Activated T-helper 1 cell treated with anti-CD3 and anti-CD28 coated beads, Interleukin-2, amount 50 U/mL, for 16 hours (primary cell): Measurements from ENCODE around the gene MRPS23.
A peak's percentile ranks its signal among the peaks of the same experiment; 100 is the strongest.

ENCODE experiments used
- DNase-seq, 2 donors: peaks; one replicate each; pipeline ENCODE4 v3.0.0-alpha.2; 2020; ENCODE audit warnings: low read depth in 1 of 2, low spot score in 1 of 2

MRPS23 gene

GRCh38 chr17:57838857-57839570 lies 10.8 kb downstream of the MRPS23 start:
- no peak for DNase-seq

GRCh38 chr17:57838453-57838852 lies 11.4 kb downstream of the MRPS23 start:
- DNase-seq = no peak

GRCh38 chr17:57835333-57835900 lies 14.4 kb downstream of the MRPS23 start:
- no peak for DNase-seq

DNA sequence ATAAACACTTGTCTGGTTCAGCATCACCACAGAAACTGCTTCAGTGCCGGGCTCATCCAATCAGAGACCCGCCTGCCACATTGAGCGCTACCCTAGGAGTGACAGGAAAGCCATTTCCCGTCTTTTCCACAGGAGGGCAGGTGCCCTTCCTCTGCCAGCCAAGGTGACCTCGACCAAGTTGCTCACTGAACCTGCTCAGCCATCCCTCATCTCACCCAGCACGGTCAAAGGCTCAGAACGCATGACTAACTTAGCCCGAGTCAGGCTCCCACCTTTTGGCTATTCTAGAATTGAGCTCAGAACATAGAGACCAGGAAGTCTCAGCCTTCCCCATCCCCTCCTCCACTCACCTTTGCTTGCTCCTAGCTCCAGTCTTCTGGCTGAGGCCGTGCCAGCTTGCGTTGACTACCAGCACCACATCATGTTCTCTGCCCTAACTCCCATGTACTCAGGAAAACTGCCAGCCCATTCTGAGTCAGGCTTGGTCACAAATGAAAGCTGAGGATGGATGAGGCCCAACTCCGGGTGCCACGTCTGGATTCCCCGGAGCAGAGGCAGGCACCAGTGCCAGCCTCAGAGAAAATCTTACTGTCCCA lies 15.6 kb downstream of the MRPS23 start:
- DNase-seq = no peak

DNA sequence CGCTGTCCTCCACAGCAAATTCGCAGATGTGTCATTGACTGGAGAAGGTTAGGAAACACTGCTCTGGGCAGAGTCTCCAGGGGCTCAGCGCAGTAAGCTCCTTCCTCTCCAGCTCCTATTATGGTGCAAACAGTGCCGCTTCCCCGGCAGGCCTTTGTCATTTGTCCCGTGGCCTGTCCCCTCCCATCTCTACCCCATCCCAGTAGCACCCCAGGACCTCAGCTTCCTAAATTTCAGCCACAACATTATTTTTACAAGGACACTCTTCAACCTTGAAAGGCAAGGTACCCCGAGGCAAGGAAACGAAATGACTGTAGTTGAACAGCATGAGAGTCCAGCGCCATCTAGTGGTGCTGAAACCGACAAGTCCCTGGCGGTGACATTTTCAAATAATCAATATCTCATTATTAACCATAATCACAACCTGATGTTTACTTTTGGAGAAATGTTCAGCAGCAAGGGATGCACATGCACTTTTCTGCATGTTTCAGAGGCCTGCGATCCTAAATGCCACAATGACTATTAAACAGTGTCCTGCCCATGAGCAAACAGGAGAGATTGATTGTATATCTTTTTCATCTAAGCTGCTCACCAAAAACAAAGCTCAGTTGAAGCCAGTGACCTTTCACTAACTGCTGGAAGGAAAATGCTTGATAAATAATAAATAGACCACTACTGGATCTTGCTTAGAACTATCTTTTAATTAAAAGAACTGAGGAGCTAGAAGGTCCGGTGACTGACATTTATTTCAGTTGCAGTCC lies 16.5 kb downstream of the MRPS23 start:
- peak; percentile 32 to 48 for DNase-seq

GRCh38 chr17:57832314-57833178 lies 17.3 kb downstream of the MRPS23 start:
- DNase-seq = no peak

GRCh38 chr17:57830880-57831279 lies 19.0 kb downstream of the MRPS23 start:
- no peak for DNase-seq

GRCh38 chr17:57823469-57824401 lies 26.1 kb downstream of the MRPS23 start:
- no peak for DNase-seq

DNA sequence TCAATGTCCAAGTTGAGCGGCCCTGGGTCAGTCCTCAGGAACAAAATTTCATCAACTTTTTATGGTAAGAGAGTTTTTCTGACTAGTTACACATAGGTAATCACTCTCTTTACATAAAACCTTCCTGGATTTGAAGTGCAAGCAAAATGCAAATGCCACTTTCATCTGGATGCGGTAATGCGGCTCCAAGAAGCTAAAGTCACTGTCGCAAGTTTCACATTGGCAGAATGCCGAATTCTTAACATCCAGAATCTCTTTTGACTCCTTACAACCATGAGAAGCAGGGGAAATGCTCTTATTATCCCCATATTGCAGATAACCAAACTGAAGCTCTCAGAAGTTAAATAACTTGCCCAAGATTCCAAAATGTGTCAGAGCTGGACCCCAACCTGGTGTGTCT lies 30.0 kb downstream of the MRPS23 start:
- DNase-seq = no peak

GRCh38 chr17:57819285-57819684 lies 30.6 kb downstream of the MRPS23 start:
- DNase-seq = no peak

DNA sequence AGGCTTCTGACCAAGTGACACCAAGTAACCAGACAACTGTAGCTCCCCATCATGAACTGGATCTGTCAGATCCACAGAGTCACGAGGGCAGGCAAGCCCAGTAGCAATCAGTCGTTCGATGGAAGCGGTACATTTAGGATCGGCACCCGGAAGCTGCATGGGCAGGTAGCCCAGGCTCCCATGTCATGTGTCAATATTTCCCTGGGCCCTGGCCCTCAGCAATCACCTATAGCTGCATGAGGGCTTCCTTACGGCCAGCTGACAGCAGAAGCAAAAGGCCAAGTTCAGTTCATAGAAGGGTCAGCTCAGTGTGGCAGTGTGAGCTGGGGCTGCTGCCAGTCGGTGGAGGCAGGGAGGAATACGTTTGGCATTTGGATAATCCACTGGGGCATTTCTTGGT lies 31.8 kb downstream of the MRPS23 start:
- no peak for DNase-seq

DNA sequence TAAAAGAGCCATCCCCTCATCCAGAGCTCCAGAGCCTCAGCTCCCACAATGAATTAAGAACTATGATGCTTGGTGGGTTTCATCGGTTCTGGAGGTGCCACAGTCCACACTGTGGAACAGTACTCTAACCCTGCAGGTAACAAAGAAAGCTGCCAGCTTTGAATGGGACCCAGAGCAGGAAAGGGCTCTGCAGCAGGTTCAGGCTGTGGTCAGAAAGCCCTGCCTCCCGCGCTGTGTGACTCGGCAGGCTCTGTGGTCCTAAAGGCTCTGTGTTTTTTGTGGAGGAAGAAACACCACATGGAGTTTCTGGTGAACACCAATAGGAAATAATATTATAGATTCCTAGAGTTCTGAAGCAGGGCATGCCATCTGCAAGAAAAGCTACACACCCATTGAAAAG lies 32.5 kb downstream of the MRPS23 start:
- DNase-seq = no peak

DNA sequence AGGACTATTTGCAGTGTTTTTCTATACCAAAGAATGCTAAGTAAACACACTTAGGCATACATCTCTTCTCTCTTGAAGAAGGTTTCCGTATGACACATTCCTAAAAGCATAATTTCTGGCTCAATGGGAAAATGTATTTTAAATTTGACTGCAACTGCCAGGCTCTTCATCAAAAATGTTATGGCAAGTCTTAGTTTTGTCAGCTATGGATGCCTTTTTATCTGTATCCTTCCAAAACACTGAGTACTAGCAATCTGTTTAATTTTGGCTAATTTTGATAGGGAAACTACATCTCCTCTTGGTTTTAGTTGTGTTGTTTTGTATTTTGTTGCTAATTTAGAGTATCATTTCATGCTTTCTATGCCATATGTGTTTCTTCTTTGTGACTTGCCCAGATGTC lies 35.4 kb downstream of the MRPS23 start:
- DNase-seq = no peak

DNA sequence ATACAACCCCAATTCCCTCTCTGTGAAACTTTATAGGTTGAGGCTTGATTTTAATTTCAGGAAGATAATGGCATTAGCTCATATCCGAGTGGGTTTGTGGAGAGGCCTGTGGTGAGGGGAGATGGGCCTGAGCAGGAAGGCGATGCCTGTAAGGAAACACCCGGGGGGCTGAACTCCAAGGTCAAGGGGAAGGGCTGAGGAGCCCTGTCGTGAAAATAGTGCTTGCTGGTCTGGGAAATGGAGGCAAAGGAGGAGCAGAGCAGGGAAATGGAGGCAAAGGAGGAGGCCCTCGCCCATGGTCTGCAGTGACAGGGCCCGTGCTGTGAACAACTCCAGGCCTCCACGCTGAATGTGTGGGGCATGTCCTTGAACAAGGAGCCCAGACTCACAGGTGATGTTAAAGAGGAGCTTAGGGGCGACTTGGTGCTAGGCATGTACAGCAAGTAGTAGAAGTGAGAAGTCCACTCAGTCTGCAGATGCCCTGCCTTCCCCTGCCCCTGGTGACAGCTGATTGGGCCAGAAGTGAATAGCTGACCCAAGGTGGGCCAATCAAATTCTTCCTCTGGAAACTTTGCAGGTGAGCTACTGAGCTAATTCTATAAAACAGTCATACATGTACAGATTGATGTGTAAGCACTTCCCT lies 38.1 kb downstream of the MRPS23 start:
- DNase-seq = no peak

- DNase-seq = no peak
Observed at GRCh38 chr17:57810721-57811637, 38.9 kb downstream of the MRPS23 start.

DNA sequence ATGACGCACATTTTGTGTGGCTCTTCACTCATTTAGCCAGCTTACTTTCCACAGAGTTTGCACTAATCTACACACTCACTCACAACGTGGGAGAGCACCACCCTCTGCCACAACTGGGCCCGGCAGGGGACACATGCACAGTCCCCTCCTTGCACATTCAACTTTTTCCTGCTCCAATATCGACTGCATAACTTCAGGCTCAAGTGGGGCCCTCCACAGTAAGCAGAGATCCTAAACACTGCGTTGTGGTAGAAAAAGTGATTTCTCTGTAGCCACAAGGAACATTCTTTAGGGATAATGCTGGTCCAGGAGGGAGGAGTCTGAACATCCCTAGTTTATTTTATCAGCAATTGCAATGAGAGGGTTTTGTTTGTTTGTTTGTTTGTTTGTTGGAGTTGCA lies 40.0 kb downstream of the MRPS23 start:
- DNase-seq = no peak

- DNase-seq = no peak
Observed at GRCh38 chr17:57808882-57809281, 41.0 kb downstream of the MRPS23 start.

- no peak for DNase-seq
Observed at GRCh38 chr17:57806167-57806830, 43.5 kb downstream of the MRPS23 start.
